Limb (tissue), 2 donors: ENCODE measurements around the gene ADRA2C.
A peak's percentile ranks its signal among the peaks of the same experiment; 100 is the strongest.

Experiments used
- DNase-seq, 2 donors: peaks; one replicate each; pipeline ENCODE4 v3.0.0-alpha.2; 2016; ENCODE audit errors: extremely low spot score in 2 of 2

Gene ADRA2C

GRCh38 chr4:3791910-3792542 lies 25.8 kb downstream of the ADRA2C start:
- DNase-seq = peak; percentile 14 to 82

- no peak for DNase-seq
These were observed 26.6 kb downstream of the ADRA2C start for GRCh38 chr4:3792813-3793212.

DNA sequence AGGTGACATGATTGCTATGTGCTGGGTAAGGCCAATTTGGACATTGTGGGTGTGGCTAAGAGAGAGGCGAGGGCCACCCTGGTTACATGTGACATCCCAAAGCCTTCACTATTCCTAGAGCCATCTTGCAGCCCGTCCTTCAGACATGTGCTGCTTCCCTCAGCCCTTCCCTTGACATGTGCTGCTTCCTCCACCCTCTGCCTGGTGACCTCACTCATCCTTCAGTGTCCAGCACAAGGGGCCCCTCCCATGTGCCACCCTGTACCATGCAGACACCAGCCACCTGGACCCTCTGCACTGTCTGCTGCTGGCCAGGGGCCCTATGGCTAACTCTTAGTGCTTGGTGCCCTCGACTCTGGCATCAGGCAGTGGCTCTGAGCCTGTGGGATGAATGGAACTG lies 27.4 kb downstream of the ADRA2C start:
- no peak for DNase-seq

DNA sequence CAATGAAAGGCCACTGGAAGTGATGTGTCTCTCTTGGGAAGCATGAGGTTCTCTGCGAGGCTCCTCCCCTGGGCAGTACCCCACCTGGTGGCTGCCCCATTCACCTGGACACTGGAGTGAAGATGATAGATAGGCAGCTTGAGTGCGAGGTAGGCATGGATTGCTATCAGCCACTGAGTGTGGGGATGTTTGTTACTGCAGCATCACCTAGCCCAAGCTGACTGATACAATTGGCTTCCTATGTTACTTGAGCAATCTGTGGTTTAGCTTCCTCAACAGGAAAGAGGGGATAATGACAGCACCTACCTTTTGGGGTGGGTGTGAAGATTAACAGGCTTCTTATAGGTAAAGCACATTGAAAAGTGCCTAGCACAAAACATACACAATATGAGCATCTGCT lies 30.8 kb downstream of the ADRA2C start:
- no peak for DNase-seq

- DNase-seq = no peak
These were observed 31.9 kb downstream of the ADRA2C start for GRCh38 chr4:3797831-3798790.

DNA sequence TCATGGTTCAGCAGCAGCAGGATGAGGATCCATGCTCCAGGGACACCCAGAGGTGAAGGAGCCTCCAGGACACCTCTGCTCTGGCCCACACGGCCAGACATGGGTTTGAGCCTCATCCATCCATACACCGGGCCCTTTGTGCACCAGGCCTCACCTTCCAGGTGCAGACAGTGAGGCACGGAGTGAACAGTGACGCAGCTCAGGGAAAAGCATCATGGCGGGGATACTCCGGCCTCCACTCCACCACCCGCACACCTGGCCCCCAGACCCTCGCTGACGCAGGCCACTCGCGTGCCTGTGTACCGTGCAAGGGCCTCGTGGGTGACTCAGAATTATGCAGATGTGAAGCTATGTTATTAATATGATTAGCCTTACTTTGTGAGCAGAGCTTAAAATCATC lies 33.3 kb downstream of the ADRA2C start:
- DNase-seq = no peak

DNA sequence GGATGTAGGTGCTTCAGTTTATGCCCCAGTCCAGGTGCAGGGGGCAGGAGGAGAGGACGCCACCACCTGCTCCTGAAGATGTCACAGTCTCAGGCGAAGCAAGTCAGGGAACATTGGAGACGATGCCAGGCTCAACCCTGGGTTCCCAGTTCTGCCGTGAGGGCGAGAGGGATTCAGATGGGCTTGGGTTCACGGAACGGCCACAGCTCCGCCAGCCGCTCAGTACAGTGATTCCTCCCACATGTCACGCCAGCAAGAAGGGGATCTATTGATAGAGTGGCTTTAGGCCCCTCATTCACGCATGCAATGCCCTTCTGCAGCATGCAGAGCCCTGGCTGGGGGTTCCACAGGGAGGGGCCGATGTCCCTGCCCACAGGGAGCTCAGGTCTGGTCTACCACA lies 34.2 kb downstream of the ADRA2C start:
- no peak for DNase-seq

DNA sequence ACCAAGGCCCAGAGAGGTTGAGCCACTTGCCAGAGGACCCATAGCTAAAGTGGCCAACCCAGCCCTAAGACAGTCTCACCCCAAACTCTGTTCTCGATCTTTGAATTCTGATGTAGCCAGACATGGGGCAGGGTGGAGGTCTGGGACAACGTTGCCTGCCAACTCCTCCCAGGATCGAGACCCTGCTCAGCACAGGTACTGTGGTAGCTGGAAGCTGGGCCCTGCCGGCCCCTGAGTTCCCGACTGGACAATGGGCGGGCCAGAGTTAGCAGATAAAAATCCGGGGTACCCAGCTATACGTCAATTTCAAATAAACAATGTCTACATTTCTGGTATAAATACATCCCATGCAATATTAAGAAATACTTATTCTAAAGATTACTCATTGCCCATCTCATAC lies 35.3 kb downstream of the ADRA2C start:
- DNase-seq = no peak

- DNase-seq = no peak
These were observed 35.9 kb downstream of the ADRA2C start for GRCh38 chr4:3801931-3802550.

GRCh38 chr4:3802571-3803474 lies 36.6 kb downstream of the ADRA2C start:
- no peak for DNase-seq

DNA sequence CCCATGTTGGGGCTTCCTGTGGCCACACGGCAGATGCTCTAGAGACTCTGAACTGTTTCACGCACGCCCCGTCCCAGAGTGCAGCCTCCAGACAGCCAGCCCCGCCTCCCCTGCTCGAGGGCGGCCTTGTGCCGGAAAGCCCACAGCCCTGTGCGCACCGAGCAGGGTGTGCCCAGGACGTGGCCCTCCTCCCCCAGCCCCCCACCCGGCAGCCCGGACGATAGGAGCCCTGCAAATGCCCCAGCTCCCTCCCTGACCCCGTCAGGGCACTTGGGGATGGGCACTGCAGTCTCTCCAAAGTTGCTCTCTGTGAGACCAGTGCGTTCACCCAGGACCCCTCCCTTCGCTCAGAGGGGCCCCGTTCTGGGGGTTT lies 37.3 kb downstream of the ADRA2C start:
- no peak for DNase-seq

DNA sequence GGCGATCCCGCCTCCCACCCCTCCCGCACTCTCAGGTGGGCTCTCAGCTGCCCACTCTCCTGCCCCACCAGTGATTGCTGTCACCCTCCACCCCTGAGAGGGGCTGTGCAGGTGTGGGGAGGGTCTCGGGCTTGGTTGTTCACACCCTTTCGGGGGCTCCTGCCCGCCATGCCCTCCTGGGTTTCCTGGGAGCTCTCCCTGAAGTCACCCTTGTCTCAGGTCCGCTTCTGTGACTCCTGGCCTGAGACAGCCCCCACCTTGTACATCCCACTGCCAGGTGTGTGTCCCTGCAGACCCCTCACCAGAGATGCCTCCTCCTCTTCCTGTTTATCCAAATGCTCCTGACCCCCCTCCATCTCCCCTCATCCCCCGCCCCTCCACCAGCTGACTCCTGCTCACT lies 37.8 kb downstream of the ADRA2C start:
- no peak for DNase-seq

- no peak for DNase-seq
These were observed 38.8 kb downstream of the ADRA2C start for GRCh38 chr4:3805026-3805425.

GRCh38 chr4:3805731-3806130 lies 39.5 kb downstream of the ADRA2C start:
- no peak for DNase-seq

- DNase-seq = no peak
These were observed 41.1 kb downstream of the ADRA2C start for GRCh38 chr4:3807311-3807710.

- no peak for DNase-seq
These were observed 41.8 kb downstream of the ADRA2C start for GRCh38 chr4:3807822-3808496.

DNA sequence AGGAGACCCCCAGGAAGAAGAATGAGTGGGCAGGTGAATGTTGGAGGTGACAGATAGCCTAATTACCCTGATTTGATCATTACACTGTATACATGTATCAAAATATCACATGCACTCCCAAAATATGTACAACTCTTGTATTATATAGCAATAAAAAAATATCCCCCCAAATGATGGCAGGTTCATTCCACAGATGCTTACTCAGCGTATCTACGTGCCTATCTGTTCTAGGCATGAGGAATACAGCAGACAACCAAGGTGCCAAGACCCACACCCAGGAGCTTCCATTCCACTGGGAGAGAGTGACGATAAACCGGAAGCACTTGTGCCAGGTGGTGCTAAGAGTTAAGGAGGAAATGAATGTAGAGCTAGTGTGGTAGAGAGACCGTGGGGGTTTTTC lies 42.4 kb downstream of the ADRA2C start:
- no peak for DNase-seq

DNA sequence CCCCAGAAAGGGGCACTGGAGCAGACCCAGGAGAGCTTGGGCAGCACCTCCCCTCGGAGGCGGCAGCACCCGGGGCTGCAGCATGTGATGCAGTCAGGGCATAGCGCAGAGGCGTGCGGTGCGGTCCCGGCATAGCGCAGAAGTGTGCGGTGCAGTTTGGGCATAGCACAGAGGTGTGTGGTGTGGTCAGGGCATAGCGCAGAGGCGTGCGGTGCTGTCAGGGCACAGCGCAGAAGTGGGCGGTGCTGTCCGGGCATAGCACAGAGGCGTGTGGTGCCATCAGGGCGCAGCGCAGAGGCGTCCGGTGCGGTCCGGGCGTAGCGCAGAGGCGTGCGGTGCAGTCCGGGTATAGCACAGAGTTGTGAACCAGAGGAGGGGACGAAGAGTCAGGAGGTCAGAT lies 42.8 kb downstream of the ADRA2C start:
- no peak for DNase-seq

DNA sequence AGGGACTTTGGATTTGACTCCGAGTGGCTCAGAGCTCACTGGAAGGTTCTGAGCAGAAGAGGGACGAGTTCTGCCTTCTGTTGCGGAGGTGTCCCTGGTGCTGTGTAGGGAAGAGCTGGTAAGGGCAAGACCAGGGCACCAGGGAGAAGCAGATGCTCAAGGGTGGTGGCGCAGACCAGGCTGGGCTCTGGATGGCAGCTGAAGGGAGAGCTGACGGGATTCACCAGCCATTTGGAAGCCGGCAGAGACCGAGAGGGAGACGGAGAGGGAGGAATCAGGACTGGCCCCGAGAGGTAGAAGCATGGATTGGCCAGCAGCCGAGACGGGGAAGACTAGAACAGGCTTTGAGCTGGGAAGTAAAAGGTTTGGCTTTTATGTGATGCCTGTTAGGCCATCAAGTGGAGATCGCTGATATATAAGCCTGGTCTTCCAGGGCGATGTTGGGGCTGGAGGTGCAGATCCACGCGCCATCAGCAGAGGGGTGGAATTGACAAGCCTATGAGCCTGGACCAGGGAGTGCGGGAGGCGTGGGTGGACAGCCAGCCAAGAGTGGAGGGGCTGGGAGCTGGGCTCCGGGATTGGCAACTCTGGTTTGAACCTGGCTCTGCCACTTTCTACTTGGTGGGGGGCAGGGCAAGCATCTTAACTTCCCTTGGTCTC lies 43.4 kb downstream of the ADRA2C start:
- DNase-seq = no peak

GRCh38 chr4:3810111-3810680 lies 44.0 kb downstream of the ADRA2C start:
- DNase-seq = no peak
